ENCODE measurements around the gene TMEM79.
A peak's percentile ranks its signal among the peaks of the same experiment; 100 is the strongest.

The TMEM79 gene

GRCh38 chr1:156260896-156261295 is 23.2 kb upstream of the TMEM79 start:
- FAIRE-seq: no peak
- DNase-seq (ENCODE audit: insufficient read length, low spot score): no peak
- TF ChIP-seq PAX5 (IDR thresholded peaks at IDR 0.05; ENCODE audit: insufficient read depth, low read length, severe bottlenecking) (no peak), SPI1 (IDR thresholded peaks at IDR 0.05; ENCODE audit: low read depth, low read length) (no peak), TAF1 (IDR thresholded peaks at IDR 0.05; ENCODE audit: low read depth, low read length) (no peak), POLR2AphosphoS5 (IDR thresholded peaks at IDR 0.05; ENCODE audit: low read depth, low read length) (no peak), POLR2A (IDR thresholded peaks at IDR 0.05; ENCODE audit: low read depth, low read length) (no peak), POU2F2 (IDR thresholded peaks at IDR 0.05; ENCODE audit: low read depth, low read length) (no peak)

- DNase-seq (ENCODE audit: insufficient read length, low spot score) (no peak), FAIRE-seq (no peak)
- TF ChIP-seq TAF1 (IDR thresholded peaks at IDR 0.05; ENCODE audit: low read depth, low read length): no peak
- TF ChIP-seq POLR2AphosphoS5 (IDR thresholded peaks at IDR 0.05; ENCODE audit: low read depth, low read length): no peak; the same call in 1 of the 2 replicates
- no peak for TF ChIP-seq POU2F2 (IDR thresholded peaks at IDR 0.05; ENCODE audit: low read depth, low read length)
- no peak for TF ChIP-seq PAX5 (IDR thresholded peaks at IDR 0.05; ENCODE audit: insufficient read depth, low read length, severe bottlenecking)
- TF ChIP-seq POLR2A (IDR thresholded peaks at IDR 0.05; ENCODE audit: low read depth, low read length): no peak
- TF ChIP-seq SPI1 (IDR thresholded peaks at IDR 0.05; ENCODE audit: low read depth, low read length): no peak
Measured at GRCh38 chr1:156262461-156263287, 21.5 kb upstream of the TMEM79 start.

GRCh38 chr1:156263288-156263655 is 20.9 kb upstream of the TMEM79 start:
- no peak for FAIRE-seq
- TF ChIP-seq POLR2A (IDR thresholded peaks at IDR 0.05; ENCODE audit: low read depth, low read length) (no peak), POU2F2 (IDR thresholded peaks at IDR 0.05; ENCODE audit: low read depth, low read length) (no peak)
- no peak for DNase-seq (ENCODE audit: insufficient read length, low spot score)

- DNase-seq (ENCODE audit: insufficient read length, low spot score) (no peak), FAIRE-seq (no peak)
- TF ChIP-seq SPI1 (IDR thresholded peaks at IDR 0.05; ENCODE audit: low read depth, low read length) (no peak), POLR2A (IDR thresholded peaks at IDR 0.05; ENCODE audit: low read depth, low read length) (no peak), POU2F2 (IDR thresholded peaks at IDR 0.05; ENCODE audit: low read depth, low read length) (no peak), TAF1 (IDR thresholded peaks at IDR 0.05; ENCODE audit: low read depth, low read length) (no peak), PAX5 (IDR thresholded peaks at IDR 0.05; ENCODE audit: insufficient read depth, low read length, severe bottlenecking) (no peak), POLR2AphosphoS5 (IDR thresholded peaks at IDR 0.05; ENCODE audit: low read depth, low read length) (no peak)
Measured at GRCh38 chr1:156266051-156266450, 18.1 kb upstream of the TMEM79 start.

GRCh38 chr1:156268336-156268735 is 15.8 kb upstream of the TMEM79 start:
- no peak for FAIRE-seq
- no peak for TF ChIP-seq POLR2AphosphoS5 (IDR thresholded peaks at IDR 0.05; ENCODE audit: low read depth, low read length)
- TF ChIP-seq TAF1 (IDR thresholded peaks at IDR 0.05; ENCODE audit: low read depth, low read length): no peak
- no peak for TF ChIP-seq POLR2A (IDR thresholded peaks at IDR 0.05; ENCODE audit: low read depth, low read length)
- TF ChIP-seq PAX5 (IDR thresholded peaks at IDR 0.05; ENCODE audit: insufficient read depth, low read length, severe bottlenecking): no peak
- no peak for TF ChIP-seq SPI1 (IDR thresholded peaks at IDR 0.05; ENCODE audit: low read depth, low read length)
- TF ChIP-seq POU2F2 (IDR thresholded peaks at IDR 0.05; ENCODE audit: low read depth, low read length): no peak

GRCh38 chr1:156270314-156270713 is 13.8 kb upstream of the TMEM79 start:
- DNase-seq (ENCODE audit: insufficient read length, low spot score) (no peak), FAIRE-seq (no peak)
- no peak for TF ChIP-seq TAF1 (IDR thresholded peaks at IDR 0.05; ENCODE audit: low read depth, low read length)
- TF ChIP-seq SPI1 (IDR thresholded peaks at IDR 0.05; ENCODE audit: low read depth, low read length): no peak
- TF ChIP-seq POLR2AphosphoS5 (IDR thresholded peaks at IDR 0.05; ENCODE audit: low read depth, low read length): no peak
- no peak for TF ChIP-seq POU2F2 (IDR thresholded peaks at IDR 0.05; ENCODE audit: low read depth, low read length)
- no peak for TF ChIP-seq PAX5 (IDR thresholded peaks at IDR 0.05; ENCODE audit: insufficient read depth, low read length, severe bottlenecking)
- TF ChIP-seq POLR2A (IDR thresholded peaks at IDR 0.05; ENCODE audit: low read depth, low read length): no peak

More at GRCh38 chr1:156268336-156268735, 15.8 kb upstream of the TMEM79 start:
- no peak for DNase-seq (ENCODE audit: insufficient read length, low spot score)

GRCh38 chr1:156276532-156276931 is 7.6 kb upstream of the TMEM79 start:
- FAIRE-seq (no peak), DNase-seq (ENCODE audit: insufficient read length, low spot score) (no peak)
- TF ChIP-seq PAX5 (IDR thresholded peaks at IDR 0.05; ENCODE audit: insufficient read depth, low read length, severe bottlenecking) (no peak), POU2F2 (IDR thresholded peaks at IDR 0.05; ENCODE audit: low read depth, low read length) (no peak)

- TF ChIP-seq POU2F2 (IDR thresholded peaks at IDR 0.05; ENCODE audit: low read depth, low read length): no peak
- no peak for TF ChIP-seq TAF1 (IDR thresholded peaks at IDR 0.05; ENCODE audit: low read depth, low read length)
- no peak for TF ChIP-seq POLR2AphosphoS5 (IDR thresholded peaks at IDR 0.05; ENCODE audit: low read depth, low read length)
- TF ChIP-seq PAX5 (IDR thresholded peaks at IDR 0.05; ENCODE audit: insufficient read depth, low read length, severe bottlenecking): no peak
- TF ChIP-seq SPI1 (IDR thresholded peaks at IDR 0.05; ENCODE audit: low read depth, low read length): no peak
- no peak for TF ChIP-seq POLR2A (IDR thresholded peaks at IDR 0.05; ENCODE audit: low read depth, low read length)
- DNase-seq (ENCODE audit: insufficient read length, low spot score): no peak
- no peak for FAIRE-seq
Measured at GRCh38 chr1:156276966-156277381, 7.2 kb upstream of the TMEM79 start.

GRCh38 chr1:156279837-156280236 is 4.3 kb upstream of the TMEM79 start:
- FAIRE-seq: no peak
- TF ChIP-seq POU2F2 (IDR thresholded peaks at IDR 0.05; ENCODE audit: low read depth, low read length) (no peak), TAF1 (IDR thresholded peaks at IDR 0.05; ENCODE audit: low read depth, low read length) (no peak), SPI1 (IDR thresholded peaks at IDR 0.05; ENCODE audit: low read depth, low read length) (no peak)
- DNase-seq (ENCODE audit: insufficient read length, low spot score): no peak

- DNase-seq (ENCODE audit: insufficient read length, low spot score) (peak; percentile 41), FAIRE-seq (peak; percentile 85)
- TF ChIP-seq POLR2A (IDR thresholded peaks at IDR 0.05; ENCODE audit: low read depth, low read length): peak; percentile 39; the same call in 1 of the 2 replicates
- no peak for TF ChIP-seq PAX5 (IDR thresholded peaks at IDR 0.05; ENCODE audit: insufficient read depth, low read length, severe bottlenecking)
- TF ChIP-seq POU2F2 (IDR thresholded peaks at IDR 0.05; ENCODE audit: low read depth, low read length): 0 out of 2 replicates have a peak, but pooled peaks have one; percentile 23
- no peak for TF ChIP-seq SPI1 (IDR thresholded peaks at IDR 0.05; ENCODE audit: low read depth, low read length)
- TF ChIP-seq POLR2AphosphoS5 (IDR thresholded peaks at IDR 0.05; ENCODE audit: low read depth, low read length): 0 out of 2 replicates have a peak, but pooled peaks have one; percentile 22
- TF ChIP-seq TAF1 (IDR thresholded peaks at IDR 0.05; ENCODE audit: low read depth, low read length): no peak
Measured at GRCh38 chr1:156281281-156281680, 2.8 kb upstream of the TMEM79 start.

Measured in GM12891 (cell line).